Inferior parietal cortex (tissue), 1 donor: ENCODE data around the gene ATP2A1.
"Not testable (repeated sequence)": the region's sequence is repeated elsewhere in the genome, so short reads cannot be mapped to it uniquely, and the experiment has no call there.

ENCODE experiments used
- DNase-seq: peaks from one replicate; pipeline ENCODE4 v3.0.0-alpha.2; 2016; ENCODE audit errors: extremely low spot score

ATP2A1 gene

GRCh38 chr16:28859326-28859725 lies 19.0 kb upstream of the ATP2A1 start:
- DNase-seq = no peak

- no peak for DNase-seq
Measured at GRCh38 chr16:28863929-28864793, 14.1 kb upstream of the ATP2A1 start.

GRCh38 chr16:28865001-28865688 lies 13.1 kb upstream of the ATP2A1 start:
- no peak for DNase-seq

DNA sequence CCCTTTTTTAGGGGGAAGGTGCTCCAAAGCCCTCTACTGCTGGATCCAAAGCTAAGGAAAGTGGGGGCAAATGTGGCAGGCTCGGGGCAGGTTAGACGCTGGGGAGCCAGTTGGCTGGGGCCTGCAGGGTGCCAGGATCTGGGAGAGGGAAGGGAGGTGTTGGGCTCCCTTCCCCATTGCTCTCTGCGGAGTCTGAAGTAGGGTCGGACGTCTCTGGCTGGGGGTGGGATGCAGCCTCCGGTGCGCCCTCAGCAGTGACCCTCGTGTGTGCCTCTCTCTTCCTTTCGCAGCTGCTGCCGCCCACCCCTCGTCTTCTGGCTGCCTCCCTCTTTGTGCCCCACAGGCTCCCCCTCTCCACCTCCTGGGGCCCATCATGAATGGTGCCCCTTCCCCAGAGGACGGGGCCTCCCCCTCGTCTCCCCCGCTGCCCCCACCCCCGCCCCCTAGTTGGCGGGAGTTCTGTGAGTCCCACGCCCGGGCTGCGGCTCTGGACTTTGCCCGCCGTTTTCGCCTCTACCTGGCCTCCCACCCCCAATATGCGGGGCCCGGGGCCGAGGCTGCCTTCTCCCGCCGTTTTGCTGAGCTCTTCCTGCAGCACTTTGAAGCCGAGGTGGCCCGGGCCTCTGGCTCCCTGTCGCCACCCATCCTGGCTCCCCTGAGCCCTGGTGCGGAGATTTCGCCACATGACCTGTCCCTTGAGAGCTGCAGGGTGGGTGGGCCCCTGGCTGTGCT lies 12.4 kb upstream of the ATP2A1 start:
- DNase-seq = no peak

DNA sequence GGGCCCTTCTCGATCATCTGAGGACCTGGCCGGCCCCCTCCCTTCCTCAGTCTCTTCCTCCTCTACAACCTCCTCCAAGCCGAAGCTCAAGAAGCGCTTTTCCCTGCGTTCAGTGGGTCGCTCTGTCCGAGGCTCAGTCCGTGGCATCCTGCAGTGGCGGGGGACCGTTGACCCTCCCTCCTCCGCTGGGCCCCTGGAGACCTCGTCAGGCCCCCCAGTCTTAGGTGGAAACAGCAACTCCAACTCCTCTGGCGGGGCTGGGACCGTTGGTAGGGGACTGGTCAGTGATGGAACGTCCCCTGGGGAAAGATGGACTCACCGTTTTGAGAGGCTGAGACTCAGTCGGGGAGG lies 11.9 kb upstream of the ATP2A1 start:
- DNase-seq = no peak

DNA sequence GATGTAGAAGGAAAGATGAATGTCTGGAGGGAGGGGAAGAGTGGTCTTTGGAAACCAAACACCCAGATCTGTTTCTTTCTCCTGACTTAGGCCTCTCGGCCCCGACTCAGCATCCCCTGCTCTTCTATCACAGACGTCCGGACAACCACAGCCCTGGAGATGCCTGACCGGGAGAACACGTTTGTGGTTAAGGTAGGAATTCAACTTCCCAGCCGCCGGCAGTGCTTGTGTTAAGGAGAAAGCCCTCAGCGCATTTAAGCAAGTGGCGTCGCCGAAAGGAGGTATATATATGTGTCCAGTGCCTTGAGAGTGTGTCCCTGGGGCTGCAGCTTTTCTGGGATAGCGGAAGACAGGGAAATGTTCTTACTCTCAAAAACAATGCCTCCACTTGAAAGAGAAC lies 11.0 kb upstream of the ATP2A1 start:
- DNase-seq = no peak

GRCh38 chr16:28867646-28868045 lies 10.6 kb upstream of the ATP2A1 start:
- not testable (repeated sequence) for DNase-seq

DNA sequence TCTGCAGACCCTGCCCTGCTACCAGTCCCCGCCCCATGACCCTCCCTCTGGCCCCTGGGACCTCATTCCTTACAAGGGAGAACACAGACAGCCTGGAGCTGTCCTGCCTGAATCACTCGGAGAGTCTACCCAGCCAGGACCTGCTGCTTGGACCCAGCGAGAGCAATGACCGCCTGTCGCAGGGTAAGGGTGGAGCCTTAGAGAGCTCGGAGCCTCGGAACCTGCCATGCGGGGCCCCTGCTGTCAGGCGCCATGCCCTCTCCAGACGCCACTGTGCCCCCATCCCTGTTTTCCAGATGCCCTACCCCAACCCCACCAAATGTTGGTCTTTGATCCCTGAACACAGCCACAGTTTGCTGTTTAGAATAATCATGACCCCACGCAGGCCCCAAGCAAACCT lies 9.1 kb upstream of the ATP2A1 start:
- DNase-seq = no peak

DNA sequence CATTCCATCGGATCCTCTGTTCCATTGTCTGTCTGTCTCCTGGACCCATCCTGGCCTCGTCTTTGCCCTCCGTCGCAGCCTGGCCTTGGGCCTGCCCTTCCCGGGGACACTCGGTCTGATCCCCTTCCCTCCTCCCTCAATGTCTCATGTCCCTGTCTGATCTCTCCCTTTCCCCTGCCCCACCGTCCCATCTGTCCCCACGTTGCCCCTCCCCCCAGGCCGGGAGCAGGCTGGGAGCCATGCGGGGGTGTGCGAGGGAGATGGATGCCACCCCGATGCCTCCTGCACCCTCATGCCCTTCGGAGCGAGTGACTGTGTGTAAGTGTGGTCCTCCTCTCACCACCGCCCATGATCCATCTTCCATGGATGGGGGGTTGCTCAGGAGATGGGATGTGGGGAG lies 5.3 kb upstream of the ATP2A1 start:
- no peak for DNase-seq

DNA sequence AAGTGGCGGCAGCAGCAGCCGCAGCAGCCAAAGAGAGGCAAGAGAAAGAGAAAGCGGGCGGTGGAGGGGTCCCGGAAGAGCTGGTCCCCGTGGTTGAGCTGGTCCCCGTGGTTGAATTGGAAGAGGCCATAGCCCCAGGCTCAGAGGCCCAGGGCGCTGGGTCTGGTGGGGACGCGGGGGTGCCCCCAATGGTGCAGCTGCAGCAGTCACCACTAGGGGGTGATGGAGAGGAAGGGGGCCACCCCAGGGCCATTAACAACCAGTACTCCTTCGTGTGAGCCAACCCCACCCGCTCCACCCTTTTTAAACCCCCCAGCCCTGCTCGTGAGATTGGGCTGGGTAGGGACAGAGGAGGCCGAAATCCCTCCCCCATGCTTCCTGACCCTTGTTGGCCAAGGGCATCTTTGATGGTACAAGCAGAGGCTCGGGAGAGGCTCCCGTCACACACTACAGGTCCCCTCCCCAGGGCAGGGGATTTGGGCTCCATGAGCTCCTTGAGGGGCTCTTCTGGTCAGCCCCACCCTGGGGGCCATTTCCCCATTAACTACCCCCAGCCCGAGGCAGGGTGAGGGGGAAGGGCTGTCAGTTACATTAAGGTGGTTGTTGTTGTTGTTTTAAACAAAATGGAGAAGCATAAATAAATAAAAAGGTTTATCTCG lies 4.6 kb upstream of the ATP2A1 start:
- DNase-seq = no peak

- DNase-seq = no peak
Measured at GRCh38 chr16:28874406-28874805, 3.9 kb upstream of the ATP2A1 start.

- DNase-seq = no peak
Measured at GRCh38 chr16:28875134-28876018, 2.9 kb upstream of the ATP2A1 start.

DNA sequence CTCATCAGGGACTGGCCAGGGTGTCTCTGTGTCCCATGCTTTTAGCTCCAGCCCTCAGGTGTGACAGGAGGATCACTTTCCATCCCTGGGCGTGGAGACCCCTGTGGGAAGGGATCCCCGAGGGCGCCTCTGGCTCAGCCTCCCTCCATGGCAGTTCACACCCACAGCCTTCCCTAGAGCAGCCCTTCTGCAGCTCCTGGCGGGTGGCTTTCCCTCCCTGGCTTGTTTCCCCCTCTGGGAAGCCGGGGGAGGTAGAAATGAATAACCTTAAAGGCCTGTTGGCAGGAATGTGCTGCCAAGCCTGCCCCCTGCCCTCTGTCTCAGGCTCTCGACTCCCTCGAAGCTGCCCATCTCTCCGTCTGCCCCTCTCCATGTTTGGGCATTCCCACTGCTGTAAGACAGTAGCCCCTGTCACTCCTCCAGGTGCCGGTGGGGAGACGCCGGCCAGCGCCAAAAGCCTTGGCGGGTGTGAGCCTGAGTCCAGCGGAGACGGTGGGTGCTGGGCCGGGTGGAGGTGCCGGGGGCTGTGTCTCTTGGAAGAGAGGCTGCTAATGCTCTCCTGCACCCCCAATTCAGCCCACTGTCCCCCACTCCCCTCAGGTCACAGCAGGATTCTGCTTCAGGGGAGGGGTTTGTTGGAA lies 2.1 kb upstream of the ATP2A1 start:
- no peak for DNase-seq

DNA sequence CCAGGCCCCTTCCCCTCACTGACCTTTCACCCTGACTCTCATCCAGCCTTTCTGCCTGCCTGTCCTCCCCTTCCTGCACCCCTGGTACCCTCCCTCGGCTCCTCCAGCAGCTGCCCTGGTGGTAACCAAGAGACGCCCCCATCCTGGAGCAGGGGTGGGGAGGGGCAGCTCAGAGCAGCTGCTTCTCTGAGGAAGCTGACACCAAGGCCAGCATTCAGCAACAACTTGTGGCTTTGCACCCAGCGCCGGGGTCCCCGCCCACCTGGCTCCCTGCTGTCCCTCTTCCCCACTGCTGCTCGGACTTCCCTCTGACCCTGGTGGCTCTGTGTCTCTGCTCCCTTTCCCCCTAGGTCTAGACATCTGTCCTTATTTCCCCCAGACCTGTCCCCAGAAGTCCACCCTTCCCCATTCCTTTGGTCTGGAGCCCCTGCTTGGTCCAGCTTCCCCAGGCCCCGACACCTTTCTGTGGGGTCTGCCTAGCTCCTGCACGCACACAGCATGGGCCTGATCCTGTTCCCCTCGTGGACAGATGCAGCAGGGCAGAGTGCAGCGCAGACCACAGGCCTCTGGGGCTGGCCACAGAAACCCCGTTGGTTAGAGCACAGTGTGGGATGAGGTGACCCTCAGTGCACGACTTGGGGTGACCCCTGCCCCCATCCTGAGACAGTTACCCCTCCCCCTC lies 1.2 kb upstream of the ATP2A1 start:
- DNase-seq = no peak

GRCh38 chr16:28877655-28878000 lies 660 bp upstream of the ATP2A1 start:
- DNase-seq = no peak

DNA sequence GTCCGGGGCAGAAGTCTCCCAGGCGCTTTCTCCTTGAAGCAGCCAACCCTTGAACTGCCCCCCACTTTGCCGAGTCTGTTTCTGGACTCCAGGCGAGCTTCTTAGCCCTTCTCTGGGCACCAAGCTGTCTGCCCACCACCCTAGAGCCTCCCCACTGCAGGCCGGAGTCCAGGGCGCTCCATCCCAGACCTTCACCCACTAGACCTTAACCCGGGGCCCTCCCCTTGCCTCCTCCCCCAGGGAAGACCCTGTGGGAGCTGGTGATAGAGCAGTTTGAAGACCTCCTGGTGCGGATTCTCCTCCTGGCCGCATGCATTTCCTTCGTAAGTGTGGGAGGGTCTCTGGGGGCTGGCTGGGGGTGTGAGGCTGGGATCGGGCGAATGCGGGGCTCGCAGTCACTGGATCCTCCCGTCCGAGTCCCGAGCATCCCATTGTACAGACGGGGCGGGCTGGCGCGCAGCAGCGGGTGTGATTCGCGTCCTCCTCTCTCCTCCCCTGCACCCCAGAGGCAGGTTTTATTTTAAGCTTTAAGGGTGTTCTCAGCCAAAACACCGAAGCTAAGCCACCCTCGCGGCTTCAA lies 1.1 kb downstream of the ATP2A1 start:
- DNase-seq = no peak

DNA sequence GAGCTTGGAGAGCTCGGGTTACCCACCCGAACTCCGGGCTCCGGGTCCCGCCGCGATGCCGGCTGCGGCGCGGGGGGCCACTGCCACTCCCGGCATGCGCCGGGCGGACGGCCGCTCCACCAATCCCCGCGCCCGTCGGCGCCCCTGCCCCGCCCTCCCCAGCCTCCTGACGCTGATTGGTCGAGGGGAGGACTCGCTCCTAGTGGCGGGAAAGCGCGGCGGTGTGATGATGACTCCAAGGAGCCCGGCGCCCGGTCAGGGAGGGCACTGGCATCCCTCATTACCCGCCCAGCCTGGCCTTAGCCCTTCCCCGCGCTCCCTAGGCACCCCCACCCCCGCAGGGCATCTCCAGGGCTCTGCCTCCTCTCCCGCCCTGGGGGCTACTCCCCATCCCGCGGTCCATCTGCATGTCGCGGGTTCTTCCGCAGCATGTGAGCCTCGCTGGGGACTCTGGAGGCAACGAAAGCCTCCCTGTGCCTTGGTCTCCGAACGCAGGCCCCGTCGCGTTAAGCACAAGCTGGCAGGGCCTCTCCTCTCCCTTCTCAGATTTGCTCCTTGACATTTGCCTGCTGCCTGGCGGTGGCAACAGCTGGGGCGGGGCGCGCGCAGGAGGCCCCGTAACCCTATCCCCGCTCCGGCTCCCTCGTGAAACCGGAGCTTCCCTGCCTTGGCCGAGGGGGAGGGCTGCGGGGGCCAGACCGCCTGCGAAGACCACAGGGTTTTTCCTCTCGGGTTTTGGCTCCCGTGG lies 1.7 kb downstream of the ATP2A1 start:
- peak; percentile 83 for DNase-seq

DNA sequence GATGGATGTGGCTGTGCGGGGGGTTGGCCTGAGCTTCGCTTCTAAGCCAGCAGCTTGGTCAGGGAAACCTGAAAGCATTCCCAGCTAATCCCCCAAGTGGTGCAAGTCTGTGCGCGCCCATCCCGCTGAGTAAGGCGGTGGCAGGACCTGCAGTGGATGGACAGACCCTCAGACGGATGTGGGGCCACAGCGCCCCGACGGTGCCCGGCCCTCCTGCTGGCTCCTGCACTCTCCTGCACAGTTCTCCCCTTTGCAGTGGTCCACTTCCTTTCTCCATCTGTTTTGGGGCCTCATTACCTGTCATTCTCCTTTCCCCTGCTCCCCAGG lies 2.3 kb downstream of the ATP2A1 start:
- no peak for DNase-seq

- DNase-seq = no peak
Measured at GRCh38 chr16:28880955-28881354, 2.7 kb downstream of the ATP2A1 start.
